Smooth muscle cell (in vitro differentiated cells): ENCODE results near the gene FBP1. TPM values are rescaled to one million over a fixed set of nuclear protein-coding genes. Genes with fewer than 3 reads are reported as not detected.

Experiments
- DNase-seq: peaks from one replicate; lab custom pipeline; 2025; ENCODE audit not compliant: unreplicated experiment; lab: John Stamatoyannopoulos, UW
- H2AFZ ChIP-seq: fragments of 200-600 bp; sonication (generic); 2 replicates; pipeline ENCODE4 v1.6.0; 2016; ENCODE audit warnings: antibody characterized with exemption, low read depth, mild to moderate bottlenecking
- H3F3A ChIP-seq: fragments of 200-600 bp; sonication (generic); 2 replicates; pipeline ENCODE4 v1.6.0; 2017; ENCODE audit warnings: antibody characterized with exemption, low read depth
- H3K27ac ChIP-seq: fragments of 200-600 bp; sonication (generic); 2 replicates; pipeline ENCODE4 v1.5.1; 2016; ENCODE audit warnings: low read depth, mild to moderate bottlenecking
- H3K27me3 ChIP-seq: fragments of 200-600 bp; sonication (generic); 2 replicates; pipeline ENCODE4 v1.6.1; 2016; ENCODE audit warnings: low read depth, mild to moderate bottlenecking
- H3K36me3 ChIP-seq: fragments of 200-600 bp; sonication (generic); 2 replicates; pipeline ENCODE4 v1.5.1; 2016; ENCODE audit warnings: low read depth
- H3K4me1 ChIP-seq: fragments of 200-600 bp; sonication (generic); 2 replicates; pipeline ENCODE4 v1.5.1; 2016; ENCODE audit warnings: low read depth
- H3K4me2 ChIP-seq: fragments of 200-600 bp; sonication (generic); 2 replicates; pipeline ENCODE4 v1.6.0; 2016; ENCODE audit warnings: mild to moderate bottlenecking
- H3K4me3 ChIP-seq: fragments of 200-600 bp; sonication (generic); 2 replicates; pipeline ENCODE4 v1.5.1; 2016; ENCODE audit warnings: mild to moderate bottlenecking
- H3K79me2 ChIP-seq: fragments of 200-600 bp; sonication (generic); 2 replicates; pipeline ENCODE4 v1.6.0; 2016; ENCODE audit warnings: low read depth, mild to moderate bottlenecking
- H3K9ac ChIP-seq: fragments of 200-600 bp; sonication (generic); 2 replicates; pipeline ENCODE4 v1.6.0; 2016; ENCODE audit warnings: low read depth
- H3K9me3 ChIP-seq: fragments of 200-600 bp; sonication (generic); replicated peaks from 2 replicates; pipeline ENCODE4 v1.5.1; 2016; ENCODE audit warnings: low read depth
- H4K20me1 ChIP-seq: fragments of 200-600 bp; sonication (generic); 2 replicates; pipeline ENCODE4 v1.6.0; 2016; ENCODE audit warnings: low read depth
- WGBS: methylation state at CpG from one replicate; pipeline ENCODE4 v1.1.7; 2016; ENCODE audit warnings: low lambda C conversion rate; 5-methylcytosine and 5-hydroxymethylcytosine counted together
- polyA plus RNA-seq: library from polyadenylated mRNA; unstranded; fragments of >200 nt; fragmentation: Nextera tagmentation; extraction: Ambion mirVana; gene quantifications from 2 replicates; pipeline ENCODE4 v1.2.1, GENCODE V29; 2016
- total RNA-seq: library from RNA; depleted of rRNA; stranded (reverse); fragments of >200 nt; gene quantifications from 2 replicates; pipeline ENCODE4 v1.2.3, GENCODE V29; 2014
- TF ChIP-seq, protein P1 (sequence below): fragments of 200-600 bp; sonication (generic); IDR thresholded peaks from 2 replicates; pipeline ENCODE4 v1.5.1; 2017; ENCODE audit warnings: borderline replicate concordance, mild to moderate bottlenecking, antibody characterized with exemption; ENCODE audit not compliant: insufficient read depth, poor library complexity, severe bottlenecking

Gene FBP1
- total and polyA plus RNA-seq, 2 experiments from 2014 or later: 0.22 to 0.70 TPM

DNA sequence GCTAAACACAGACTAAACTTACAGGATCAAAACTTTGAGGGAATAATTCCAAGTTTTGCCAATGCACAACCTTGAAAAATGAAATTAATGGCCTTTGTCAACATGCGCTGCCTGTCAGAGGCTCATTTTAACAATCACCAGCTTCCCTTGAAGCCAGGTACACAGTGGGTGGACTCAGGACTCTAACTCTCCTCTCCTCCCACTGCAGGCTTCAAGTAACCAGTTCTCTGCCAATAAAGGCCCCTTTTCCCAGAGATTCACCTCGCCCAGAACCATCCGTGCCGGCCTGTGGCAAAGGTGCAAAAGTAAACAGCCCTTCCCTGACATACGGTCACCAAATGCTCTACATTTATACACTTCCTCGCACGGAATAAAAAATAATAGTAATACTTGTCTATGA is 27.2 kb downstream of the FBP1 start:
- Histone ChIP-seq H2AFZ (no peak overlapping the region), H3F3A (no peaks in the 10 kb centered on the region), H3K9me3 (no peaks in the 10 kb centered on the region), H3K4me2 (no peak overlapping the region), H3K36me3 (no peaks in the 10 kb centered on the region), H3K4me1 (peaks cover 16% of the 10 kb centered on the region), H3K27ac (no peak overlapping the region), H3K79me2 (no peaks in the 10 kb centered on the region), H3K4me3 (no peak overlapping the region), H4K20me1 (no peaks in the 10 kb centered on the region), H3K9ac (no peak overlapping the region), H3K27me3 (no peaks in the 10 kb centered on the region)
- DNase-seq: no peak
- TF ChIP-seq, protein P1, sequence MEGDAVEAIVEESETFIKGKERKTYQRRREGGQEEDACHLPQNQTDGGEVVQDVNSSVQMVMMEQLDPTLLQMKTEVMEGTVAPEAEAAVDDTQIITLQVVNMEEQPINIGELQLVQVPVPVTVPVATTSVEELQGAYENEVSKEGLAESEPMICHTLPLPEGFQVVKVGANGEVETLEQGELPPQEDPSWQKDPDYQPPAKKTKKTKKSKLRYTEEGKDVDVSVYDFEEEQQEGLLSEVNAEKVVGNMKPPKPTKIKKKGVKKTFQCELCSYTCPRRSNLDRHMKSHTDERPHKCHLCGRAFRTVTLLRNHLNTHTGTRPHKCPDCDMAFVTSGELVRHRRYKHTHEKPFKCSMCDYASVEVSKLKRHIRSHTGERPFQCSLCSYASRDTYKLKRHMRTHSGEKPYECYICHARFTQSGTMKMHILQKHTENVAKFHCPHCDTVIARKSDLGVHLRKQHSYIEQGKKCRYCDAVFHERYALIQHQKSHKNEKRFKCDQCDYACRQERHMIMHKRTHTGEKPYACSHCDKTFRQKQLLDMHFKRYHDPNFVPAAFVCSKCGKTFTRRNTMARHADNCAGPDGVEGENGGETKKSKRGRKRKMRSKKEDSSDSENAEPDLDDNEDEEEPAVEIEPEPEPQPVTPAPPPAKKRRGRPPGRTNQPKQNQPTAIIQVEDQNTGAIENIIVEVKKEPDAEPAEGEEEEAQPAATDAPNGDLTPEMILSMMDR: no peak
- WGBS: 94% methylated on average over 7 of the region's 7 CpGs

DNA sequence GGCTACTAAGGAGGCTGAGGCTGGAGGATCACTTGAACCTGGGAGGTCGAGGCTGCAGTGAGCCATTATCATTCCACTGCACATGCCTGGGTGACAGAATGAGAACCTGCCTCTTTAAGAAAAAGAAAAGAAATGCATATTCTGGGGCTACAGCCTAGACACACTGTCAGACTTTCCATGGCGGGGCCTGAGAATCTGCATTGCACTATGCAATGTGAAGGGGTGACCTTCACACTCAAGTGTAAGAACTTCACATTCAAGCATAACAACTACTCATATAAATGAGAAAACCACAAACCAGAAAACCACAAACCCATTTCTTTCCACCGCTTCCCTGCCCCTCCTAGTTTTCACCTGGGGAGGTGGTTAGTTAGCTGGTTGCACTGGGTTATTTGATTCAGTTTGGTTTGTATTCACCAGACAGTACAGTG is 27.7 kb downstream of the FBP1 start:
- peaks cover 19% of the 10 kb centered on the region for H3K4me1 ChIP-seq
- H2AFZ ChIP-seq: no peak overlapping the region
- no peaks in the 10 kb centered on the region for H3K36me3 ChIP-seq
- H3K4me3 ChIP-seq: no peak overlapping the region
- H3K4me2 ChIP-seq: no peak overlapping the region
- H3K9me3 ChIP-seq: no peaks in the 10 kb centered on the region
- no peak overlapping the region for H3K27ac ChIP-seq
- TF ChIP-seq, protein P1: no peak
- no peak for DNase-seq
- no peaks in the 10 kb centered on the region for H4K20me1 ChIP-seq
- no peak overlapping the region for H3K9ac ChIP-seq
- H3K79me2 ChIP-seq: no peaks in the 10 kb centered on the region
- no peaks in the 10 kb centered on the region for H3K27me3 ChIP-seq
- H3F3A ChIP-seq: no peaks in the 10 kb centered on the region
- 84% methylated on average over 3 of the region's 3 CpGs for WGBS

DNA sequence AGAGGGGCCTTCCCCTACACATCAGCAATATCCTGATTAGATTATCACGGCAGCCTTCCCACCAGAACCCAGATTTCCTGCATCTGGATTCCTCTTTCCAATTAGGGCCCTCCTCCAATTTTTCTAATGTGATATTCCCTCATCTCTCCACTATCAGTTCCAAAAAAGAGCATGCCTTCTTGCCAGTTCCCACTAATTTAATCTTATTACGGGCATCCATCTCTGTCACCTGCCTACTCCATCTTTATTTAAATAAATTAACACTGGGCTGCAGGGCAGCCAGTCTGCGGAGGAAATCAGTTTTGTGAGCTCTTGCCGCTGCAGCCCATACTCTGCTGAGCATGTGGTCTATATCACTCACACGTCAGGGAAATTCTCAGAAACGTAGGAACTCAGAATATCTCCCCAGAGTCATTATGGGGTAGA is 29.1 kb downstream of the FBP1 start:
- Histone ChIP-seq H3K4me2 (peak overlapping the region; percentile 4), H3K27ac (no peak overlapping the region), H3K4me1 (peaks cover 19% of the 10 kb centered on the region), H3K27me3 (no peaks in the 10 kb centered on the region), H3K79me2 (no peaks in the 10 kb centered on the region), H2AFZ (no peak overlapping the region), H4K20me1 (no peaks in the 10 kb centered on the region), H3K9me3 (no peaks in the 10 kb centered on the region), H3F3A (no peaks in the 10 kb centered on the region), H3K9ac (no peak overlapping the region), H3K4me3 (no peak overlapping the region), H3K36me3 (no peaks in the 10 kb centered on the region)
- TF ChIP-seq, protein P1: no peak
- WGBS: 23% methylated on average over 6 of the region's 6 CpGs
- no peak for DNase-seq

DNA sequence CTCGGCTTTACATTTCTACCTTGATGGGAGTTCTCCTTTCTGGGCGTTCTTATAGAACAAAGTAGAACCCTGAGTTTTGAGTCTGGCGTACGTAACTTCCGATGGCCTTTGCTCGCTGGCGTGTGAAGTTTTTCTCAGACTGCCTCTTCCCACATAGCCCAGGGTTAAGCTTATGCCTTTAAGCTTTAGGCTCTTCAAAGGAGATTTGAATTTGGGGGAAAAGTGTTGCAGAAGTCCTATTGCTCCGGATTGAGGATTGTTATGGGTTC is 32.0 kb downstream of the FBP1 start:
- DNase-seq: no peak
- H2AFZ ChIP-seq: no peak overlapping the region

More for the DNA sequence above, 32.0 kb downstream of the FBP1 start:
- Histone ChIP-seq H3K4me1 (peaks cover 19% of the 10 kb centered on the region), H3F3A (no peaks in the 10 kb centered on the region), H3K27ac (no peak overlapping the region), H3K36me3 (no peaks in the 10 kb centered on the region), H3K27me3 (no peaks in the 10 kb centered on the region), H3K79me2 (no peaks in the 10 kb centered on the region), H3K9ac (no peak overlapping the region), H3K4me3 (no peak overlapping the region), H4K20me1 (no peaks in the 10 kb centered on the region), H3K4me2 (no peak overlapping the region), H3K9me3 (no peaks in the 10 kb centered on the region)
- TF ChIP-seq, protein P1: no peak
- WGBS: 91% methylated on average over 8 of the region's 8 CpGs
